GM19099 (cell line): ENCODE results near the gene VPS26A.

Source experiments
- POLR2A ChIP-seq: IDR thresholded peaks from 3 replicates; pipeline ENCODE4 v1.6.1; 2011; ENCODE audit warnings: low read depth; ENCODE audit not compliant: insufficient read length; ENCODE audit errors: extremely low read depth

Gene VPS26A

GRCh38 chr10:69093933-69094332 is 30.0 kb upstream of the VPS26A start:
- TF ChIP-seq POLR2A: no peak

DNA sequence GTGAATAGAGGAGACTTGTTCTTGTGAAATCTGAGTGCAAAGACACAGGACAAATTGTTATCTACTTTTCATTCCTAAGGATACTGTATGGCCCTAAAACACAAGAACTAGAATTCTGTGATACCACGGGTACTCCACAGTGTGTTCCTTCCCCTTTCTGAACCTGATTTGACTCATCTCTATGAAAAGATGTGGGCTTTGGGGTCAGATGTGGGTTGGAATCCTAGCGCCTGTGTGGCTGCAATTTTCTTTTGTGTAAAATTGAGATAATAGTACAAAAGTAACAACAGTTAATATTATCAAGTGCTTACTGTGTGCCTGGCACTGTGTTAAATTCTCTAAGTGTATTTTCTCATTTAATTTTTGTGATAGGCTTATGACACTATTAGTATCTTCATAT is 27.9 kb upstream of the VPS26A start:
- no peak for TF ChIP-seq POLR2A

DNA sequence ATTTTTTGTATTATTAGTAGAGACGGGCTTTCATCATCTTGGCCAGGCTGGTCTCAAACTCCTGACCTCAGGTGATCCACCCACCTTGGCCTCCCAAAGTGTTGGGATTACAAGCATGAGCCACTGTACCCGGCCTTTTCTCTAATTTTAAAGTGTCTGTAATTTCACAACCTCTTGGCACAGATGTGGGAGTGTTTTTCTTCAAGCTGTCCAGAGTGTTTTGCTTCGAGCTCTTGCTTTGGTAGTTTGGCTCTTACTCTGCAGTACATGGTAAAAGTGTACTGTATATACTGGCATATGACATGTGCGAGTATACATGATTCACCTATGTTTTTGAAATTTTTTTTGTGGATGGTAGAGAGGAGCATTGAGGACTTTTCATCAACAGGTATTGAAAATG is 26.2 kb upstream of the VPS26A start:
- TF ChIP-seq POLR2A: no peak

GRCh38 chr10:69100136-69100872 is 23.7 kb upstream of the VPS26A start:
- no peak for TF ChIP-seq POLR2A

DNA sequence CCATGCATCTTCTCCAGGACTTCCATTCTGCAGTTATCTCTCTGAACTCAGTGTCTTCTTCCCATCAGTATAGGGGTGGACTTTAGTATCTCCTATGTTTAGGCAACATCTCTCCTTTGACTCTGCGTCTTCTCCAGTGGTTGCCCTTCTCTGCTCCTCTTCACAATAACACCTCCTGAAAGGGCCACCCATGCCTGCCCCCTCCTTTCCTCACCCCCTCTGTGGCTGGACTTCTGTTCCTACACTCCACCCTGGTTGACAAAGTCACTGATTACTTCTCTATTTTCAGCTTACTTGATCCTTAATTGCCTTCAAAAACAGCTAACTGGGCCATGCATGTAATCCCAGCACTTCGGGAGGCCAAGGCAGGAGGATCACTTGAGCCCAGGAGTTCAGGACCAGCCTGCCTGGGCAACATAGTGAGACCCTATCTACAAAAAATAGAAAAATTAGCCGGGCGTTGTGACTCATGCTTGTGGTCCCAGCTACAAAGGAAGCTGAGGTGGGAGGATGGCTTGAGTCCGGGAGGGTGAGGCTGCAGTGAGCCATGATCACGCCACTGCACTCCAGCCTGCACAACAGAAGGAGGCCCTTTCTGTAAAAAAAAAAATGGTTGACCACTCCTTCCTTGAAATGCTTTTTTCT is 22.4 kb upstream of the VPS26A start:
- no peak for TF ChIP-seq POLR2A

- TF ChIP-seq POLR2A: no peak
Measured at GRCh38 chr10:69102440-69102839, 21.5 kb upstream of the VPS26A start.

- TF ChIP-seq POLR2A: no peak
Measured at GRCh38 chr10:69103784-69104183, 20.2 kb upstream of the VPS26A start.

- no peak for TF ChIP-seq POLR2A
Measured at GRCh38 chr10:69104994-69105790, 18.8 kb upstream of the VPS26A start.

DNA sequence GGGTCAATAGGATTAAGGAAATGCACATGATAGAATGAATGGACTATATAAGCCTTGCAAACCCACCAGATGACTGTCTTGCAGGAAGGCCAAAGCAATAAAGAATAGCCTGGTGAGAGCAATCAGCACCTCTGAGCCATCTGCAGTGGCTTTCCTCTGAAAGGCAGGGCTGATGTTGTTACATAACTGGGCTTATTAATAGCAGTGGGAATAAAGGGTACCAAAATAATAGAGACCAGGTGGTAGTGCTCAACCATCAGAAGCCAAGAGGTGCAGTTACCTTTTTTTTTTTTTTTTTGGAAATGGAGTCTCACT is 16.8 kb upstream of the VPS26A start:
- TF ChIP-seq POLR2A: no peak

GRCh38 chr10:69107699-69108098 is 16.3 kb upstream of the VPS26A start:
- no peak for TF ChIP-seq POLR2A

DNA sequence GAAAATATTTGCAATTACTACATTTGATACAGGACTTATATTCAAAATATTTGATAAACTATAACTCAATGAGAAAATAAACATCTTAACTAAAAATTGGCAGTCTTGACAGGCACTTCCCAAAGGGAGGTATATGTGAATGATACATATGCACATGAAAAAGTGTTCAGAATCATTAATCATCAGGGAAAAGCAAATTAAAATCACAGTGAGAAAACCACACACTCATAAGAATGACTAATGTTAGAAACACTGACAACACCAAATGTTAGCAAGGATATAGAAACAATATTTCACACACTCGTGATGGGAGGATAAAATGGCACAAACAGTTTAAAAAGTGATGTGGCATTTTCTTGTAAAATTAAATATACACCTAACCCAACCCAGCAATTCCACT is 4.1 kb upstream of the VPS26A start:
- TF ChIP-seq POLR2A: no peak

DNA sequence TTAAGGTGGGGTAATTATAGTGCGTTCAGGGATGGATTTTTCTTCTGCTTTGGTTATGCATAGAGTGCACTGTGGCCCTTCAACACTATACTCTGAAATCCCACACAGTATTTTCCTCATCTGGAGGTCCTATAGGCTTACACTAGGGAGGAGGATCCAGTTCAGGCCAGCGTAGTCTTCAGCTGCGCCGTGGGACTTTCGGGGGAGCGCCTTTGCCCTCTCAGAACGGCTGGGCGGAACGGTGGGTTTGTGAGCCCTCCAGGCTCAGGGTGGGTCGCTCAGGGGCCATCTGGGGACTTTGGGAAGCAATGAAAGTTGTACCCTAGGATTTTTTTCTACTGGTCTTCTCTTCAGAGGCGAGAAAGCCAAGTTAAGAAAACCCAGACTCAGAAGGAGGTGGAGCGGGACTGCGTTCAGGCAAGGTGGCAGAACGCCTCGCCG is 652 bp upstream of the VPS26A start:
- no peak for TF ChIP-seq POLR2A

GRCh38 chr10:69124563-69125268 is 738 bp downstream of the VPS26A start:
- no peak for TF ChIP-seq POLR2A

GRCh38 chr10:69125554-69125953 is 1.6 kb downstream of the VPS26A start:
- TF ChIP-seq POLR2A: no peak

GRCh38 chr10:69130251-69130650 is 6.3 kb downstream of the VPS26A start:
- no peak for TF ChIP-seq POLR2A
